GM12891 (cell line): ENCODE data around the gene MAP4K4.

ENCODE experiments used
- DNase-seq: peaks from one replicate; pipeline ENCODE4 v3.0.0; 2011; ENCODE audit warnings: low spot score; ENCODE audit not compliant: insufficient read length
- FAIRE-seq: peaks from 2 replicates; lab custom pipeline; 2011; peaks lifted over from hg19 to GRCh38; lab: Jason Lieb, UNC
- PAX5 ChIP-seq: IDR thresholded peaks from 2 replicates; pipeline ENCODE4 v1.6.1; 2011; ENCODE audit warnings: low read length, moderate library complexity, mild to moderate bottlenecking; ENCODE audit not compliant: insufficient read depth, severe bottlenecking
- POLR2A ChIP-seq: IDR thresholded peaks from 2 replicates; pipeline ENCODE4 v1.6.1; 2011; ENCODE audit warnings: low read depth, low read length, control low read depth
- POLR2AphosphoS5 ChIP-seq: IDR thresholded peaks from 2 replicates; pipeline ENCODE4 v1.6.1; 2011; ENCODE audit warnings: low read depth, low read length, control low read depth
- POU2F2 ChIP-seq: IDR thresholded peaks from 2 replicates; pipeline ENCODE4 v1.6.1; 2011; ENCODE audit warnings: low read depth, mild to moderate bottlenecking, control low read depth, low read length, moderate library complexity
- SPI1 ChIP-seq: IDR thresholded peaks from 2 replicates; pipeline ENCODE4 v1.6.1; 2011; ENCODE audit warnings: low read depth, low read length, control low read depth
- TAF1 ChIP-seq: IDR thresholded peaks from 2 replicates; pipeline ENCODE4 v1.6.1; 2011; ENCODE audit warnings: low read depth, low read length, control low read depth

MAP4K4 gene

GRCh38 chr2:101787097-101787496 lies 89.6 kb downstream of the MAP4K4 start:
- TF ChIP-seq POLR2A (no peak), TAF1 (no peak), POU2F2 (no peak), PAX5 (no peak), POLR2AphosphoS5 (no peak), SPI1 (no peak)
- DNase-seq (no peak), FAIRE-seq (no peak)

GRCh38 chr2:101788565-101788964 lies 91.1 kb downstream of the MAP4K4 start:
- no peak for TF ChIP-seq SPI1
- FAIRE-seq (no peak), DNase-seq (no peak)

- FAIRE-seq, result no peak
- no peak for DNase-seq
- no peak for TF ChIP-seq POLR2A
These were observed 91.8 kb downstream of the MAP4K4 start for GRCh38 chr2:101788995-101789970.

GRCh38 chr2:101790416-101790815 lies 92.9 kb downstream of the MAP4K4 start:
- FAIRE-seq, result no peak
- no peak for DNase-seq

GRCh38 chr2:101790857-101791256 lies 93.3 kb downstream of the MAP4K4 start:
- FAIRE-seq, result no peak
- TF ChIP-seq SPI1, result no peak
- TF ChIP-seq POLR2A, result no peak
- TF ChIP-seq POLR2AphosphoS5, result no peak
- TF ChIP-seq TAF1, result no peak
- no peak for DNase-seq

More at GRCh38 chr2:101790416-101790815, 92.9 kb downstream of the MAP4K4 start:
- TF ChIP-seq PAX5, result no peak
- no peak for TF ChIP-seq SPI1
- no peak for TF ChIP-seq POU2F2
- TF ChIP-seq POLR2A, result no peak
- TF ChIP-seq POLR2AphosphoS5, result no peak
- no peak for TF ChIP-seq TAF1

- FAIRE-seq, result no peak
- TF ChIP-seq PAX5 (no peak), POU2F2 (no peak), TAF1 (no peak), POLR2A (no peak), POLR2AphosphoS5 (no peak), SPI1 (no peak)
- DNase-seq, result no peak
These were observed 94.7 kb downstream of the MAP4K4 start for GRCh38 chr2:101792208-101792607.

- DNase-seq (no peak), FAIRE-seq (no peak)
- TF ChIP-seq POU2F2 (no peak), SPI1 (no peak), POLR2AphosphoS5 (no peak), TAF1 (no peak), POLR2A (no peak), PAX5 (no peak)
These were observed 95.9 kb downstream of the MAP4K4 start for GRCh38 chr2:101793277-101793969.

- FAIRE-seq, result no peak
- TF ChIP-seq SPI1, result no peak
- DNase-seq, result no peak
These were observed 96.6 kb downstream of the MAP4K4 start for GRCh38 chr2:101794141-101794540.

GRCh38 chr2:101795033-101795432 lies 97.5 kb downstream of the MAP4K4 start:
- FAIRE-seq (no peak), DNase-seq (no peak)
- no peak for TF ChIP-seq POLR2AphosphoS5
- TF ChIP-seq SPI1, result no peak
- TF ChIP-seq POU2F2, result no peak
- TF ChIP-seq TAF1, result no peak
- TF ChIP-seq PAX5, result no peak
- no peak for TF ChIP-seq POLR2A

- DNase-seq (no peak), FAIRE-seq (no peak)
- TF ChIP-seq POLR2AphosphoS5 (no peak), PAX5 (no peak), SPI1 (no peak), POU2F2 (no peak), POLR2A (no peak), TAF1 (no peak)
These were observed 99.5 kb downstream of the MAP4K4 start for GRCh38 chr2:101796825-101797600.
